Heart left ventricle (tissue), 13 donors: Measurements from ENCODE around the gene TAB2.

ENCODE experiments used
- POLR2A ChIP-seq, 2 donors: fragments of 450-650 bp; IDR thresholded peaks; one replicate each; pipeline ENCODE4 v1.6.1; 2017; ENCODE audit warnings: antibody characterized with exemption in 2 of 2, mild to moderate bottlenecking in 2 of 2, moderate library complexity in 2 of 2
- TF ChIP-seq, protein P1 (sequence below), 12 donors: fragments of 200-600 bp; sonication (generic) in 4 of 12; IDR thresholded peaks; one replicate each; pipeline versions ENCODE4 v1.5.0 to v1.8.0; 2018 to 2022; ENCODE audit warnings: antibody characterized with exemption in 12 of 12, mild to moderate bottlenecking in 5 of 12
- donor health status: ischemic (EF 13 %, LVEDD 7.1; RV severe dilation, severe dysfunction).
- donor health status: DM: no; HTN: yes; CAD: no.
- donor health status: DM: no; HTN: no; CAD: no.
- donor health status: ischemic (EF 25% LVEDD 6.9; RV normal size, moderate dysfunction).
- donor health status: ischemic (EF 25% LVEDD 5.7; RV mildly dilated, moderate dysfunction).
- donor health status: ischemic (EF 35%, LVEDD 5.7; RV mildly dilated, moderate dysfunction).
- donor health status: nonischemic (EF 11% LVEDD 7.7; RV severe dilation, severe dysfunction).
- donor health status: DM: yes; HTN: yes; CAD: no.
- donor health status: PGD.
- donor health status: ischemic (EF 29% LVEDD 5.4; RV normal size, mild dysfunction).
- donor health status: nonischemic (EF 23%, LVEDD 6.1; RV moderate dilation, normal function).

DNA sequence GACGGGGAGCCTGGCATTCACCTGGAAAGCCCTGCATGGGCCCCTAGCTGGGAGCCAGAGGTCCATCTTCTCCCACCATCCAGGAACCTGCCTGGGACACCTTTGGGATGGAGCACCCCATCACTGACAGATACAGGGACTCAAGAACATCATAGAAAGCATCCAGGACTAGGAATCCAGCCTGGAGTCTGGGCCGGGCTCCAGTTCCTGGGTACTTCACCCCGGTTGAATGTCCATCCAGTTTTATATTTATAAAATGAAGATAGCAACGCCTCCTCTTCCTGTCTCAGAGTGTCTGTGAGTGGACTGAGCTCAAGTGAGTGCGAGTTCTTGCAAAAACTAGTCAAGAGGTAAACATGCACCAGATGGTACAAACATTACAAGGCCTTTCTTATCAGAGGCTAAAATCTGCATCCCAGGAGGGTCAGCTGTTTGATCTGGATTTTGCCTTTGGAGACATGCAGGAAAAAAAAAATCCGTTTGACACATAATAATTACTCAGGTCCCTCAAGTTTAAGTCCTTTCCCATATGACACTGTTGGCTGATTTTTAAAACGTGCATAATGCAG lies 139.9 kb downstream of the TAB2 start:
- TF ChIP-seq POLR2A (IDR thresholded peaks at IDR 0.05), result no peak
- TF ChIP-seq, protein P1, sequence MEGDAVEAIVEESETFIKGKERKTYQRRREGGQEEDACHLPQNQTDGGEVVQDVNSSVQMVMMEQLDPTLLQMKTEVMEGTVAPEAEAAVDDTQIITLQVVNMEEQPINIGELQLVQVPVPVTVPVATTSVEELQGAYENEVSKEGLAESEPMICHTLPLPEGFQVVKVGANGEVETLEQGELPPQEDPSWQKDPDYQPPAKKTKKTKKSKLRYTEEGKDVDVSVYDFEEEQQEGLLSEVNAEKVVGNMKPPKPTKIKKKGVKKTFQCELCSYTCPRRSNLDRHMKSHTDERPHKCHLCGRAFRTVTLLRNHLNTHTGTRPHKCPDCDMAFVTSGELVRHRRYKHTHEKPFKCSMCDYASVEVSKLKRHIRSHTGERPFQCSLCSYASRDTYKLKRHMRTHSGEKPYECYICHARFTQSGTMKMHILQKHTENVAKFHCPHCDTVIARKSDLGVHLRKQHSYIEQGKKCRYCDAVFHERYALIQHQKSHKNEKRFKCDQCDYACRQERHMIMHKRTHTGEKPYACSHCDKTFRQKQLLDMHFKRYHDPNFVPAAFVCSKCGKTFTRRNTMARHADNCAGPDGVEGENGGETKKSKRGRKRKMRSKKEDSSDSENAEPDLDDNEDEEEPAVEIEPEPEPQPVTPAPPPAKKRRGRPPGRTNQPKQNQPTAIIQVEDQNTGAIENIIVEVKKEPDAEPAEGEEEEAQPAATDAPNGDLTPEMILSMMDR (IDR thresholded peaks at IDR 0.05), result no peak
